Retinal pigment epithelial cell (primary cell): ENCODE results near the gene NR2F2.

Source experiments
- DNase-seq: peaks from one replicate; pipeline ENCODE4 v3.0.0-alpha.2; 2010; ENCODE audit warnings: low read depth
- H3K4me3 ChIP-seq: 2 replicates; pipeline ENCODE4 v1.5.1; 2011; ENCODE audit warnings: mild to moderate bottlenecking, low read length, control low read depth, moderate library complexity
- TF ChIP-seq, protein P1 (sequence below): conservative IDR thresholded peaks from 2 replicates; pipeline ENCODE4 v1.5.1; 2011; ENCODE audit warnings: low read depth, low read length, control low read depth, inconsistent platforms

The NR2F2 gene

DNA sequence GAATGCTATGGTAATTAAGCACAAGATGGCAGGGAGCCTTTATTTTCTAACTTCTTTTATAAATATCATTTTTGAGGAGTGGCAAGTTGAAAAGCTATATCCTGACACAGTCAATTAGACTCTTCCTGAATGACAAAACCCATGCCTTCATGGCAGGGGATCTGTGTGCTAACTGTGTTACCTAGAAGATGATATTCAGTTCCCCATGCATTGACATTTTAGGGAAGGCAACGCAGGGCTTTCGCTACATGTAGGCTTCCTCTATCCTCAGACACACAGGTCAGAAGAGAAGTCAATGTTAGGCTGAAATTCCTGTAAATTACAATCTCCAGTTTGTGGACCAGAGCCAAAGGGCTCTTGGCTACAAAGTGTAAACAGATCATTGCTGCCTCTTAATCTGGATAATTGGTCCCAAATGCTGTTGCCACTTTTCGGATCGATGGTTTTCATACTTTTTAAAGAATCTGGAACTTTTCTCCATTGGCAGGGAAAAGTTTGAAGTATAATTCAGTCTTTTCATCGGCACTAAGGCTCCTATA lies 22.6 kb upstream of the NR2F2 start:
- DNase-seq = no peak
- H3K4me3 ChIP-seq = no peak overlapping the region
- TF ChIP-seq, protein P1, sequence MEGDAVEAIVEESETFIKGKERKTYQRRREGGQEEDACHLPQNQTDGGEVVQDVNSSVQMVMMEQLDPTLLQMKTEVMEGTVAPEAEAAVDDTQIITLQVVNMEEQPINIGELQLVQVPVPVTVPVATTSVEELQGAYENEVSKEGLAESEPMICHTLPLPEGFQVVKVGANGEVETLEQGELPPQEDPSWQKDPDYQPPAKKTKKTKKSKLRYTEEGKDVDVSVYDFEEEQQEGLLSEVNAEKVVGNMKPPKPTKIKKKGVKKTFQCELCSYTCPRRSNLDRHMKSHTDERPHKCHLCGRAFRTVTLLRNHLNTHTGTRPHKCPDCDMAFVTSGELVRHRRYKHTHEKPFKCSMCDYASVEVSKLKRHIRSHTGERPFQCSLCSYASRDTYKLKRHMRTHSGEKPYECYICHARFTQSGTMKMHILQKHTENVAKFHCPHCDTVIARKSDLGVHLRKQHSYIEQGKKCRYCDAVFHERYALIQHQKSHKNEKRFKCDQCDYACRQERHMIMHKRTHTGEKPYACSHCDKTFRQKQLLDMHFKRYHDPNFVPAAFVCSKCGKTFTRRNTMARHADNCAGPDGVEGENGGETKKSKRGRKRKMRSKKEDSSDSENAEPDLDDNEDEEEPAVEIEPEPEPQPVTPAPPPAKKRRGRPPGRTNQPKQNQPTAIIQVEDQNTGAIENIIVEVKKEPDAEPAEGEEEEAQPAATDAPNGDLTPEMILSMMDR = no peak

DNA sequence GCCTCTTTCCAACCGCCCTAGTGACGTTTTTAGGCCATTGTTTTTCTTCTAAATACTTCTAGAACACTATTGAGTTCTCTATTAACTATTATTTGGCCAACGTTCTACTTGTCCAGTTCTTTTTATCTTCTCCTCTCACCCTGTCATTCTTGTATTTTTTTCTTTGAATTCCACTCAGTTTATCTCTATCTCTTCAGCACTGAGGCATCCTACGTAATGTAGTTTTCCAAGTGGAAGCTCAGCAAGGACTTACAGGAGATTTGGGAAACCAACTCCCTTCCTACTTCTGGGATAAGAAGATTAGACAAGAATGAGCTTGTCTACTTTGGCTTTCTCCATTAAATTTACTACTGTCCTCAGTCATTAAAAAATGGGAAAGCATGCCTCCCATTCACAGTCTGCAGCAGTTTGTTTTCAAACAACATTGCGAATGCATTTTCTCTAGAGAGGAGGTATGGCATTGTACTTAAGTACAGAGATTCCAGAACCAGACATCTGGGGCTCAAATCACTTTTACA lies 21.3 kb upstream of the NR2F2 start:
- no peak overlapping the region for H3K4me3 ChIP-seq
- no peak for DNase-seq
- TF ChIP-seq, protein P1 = no peak

DNA sequence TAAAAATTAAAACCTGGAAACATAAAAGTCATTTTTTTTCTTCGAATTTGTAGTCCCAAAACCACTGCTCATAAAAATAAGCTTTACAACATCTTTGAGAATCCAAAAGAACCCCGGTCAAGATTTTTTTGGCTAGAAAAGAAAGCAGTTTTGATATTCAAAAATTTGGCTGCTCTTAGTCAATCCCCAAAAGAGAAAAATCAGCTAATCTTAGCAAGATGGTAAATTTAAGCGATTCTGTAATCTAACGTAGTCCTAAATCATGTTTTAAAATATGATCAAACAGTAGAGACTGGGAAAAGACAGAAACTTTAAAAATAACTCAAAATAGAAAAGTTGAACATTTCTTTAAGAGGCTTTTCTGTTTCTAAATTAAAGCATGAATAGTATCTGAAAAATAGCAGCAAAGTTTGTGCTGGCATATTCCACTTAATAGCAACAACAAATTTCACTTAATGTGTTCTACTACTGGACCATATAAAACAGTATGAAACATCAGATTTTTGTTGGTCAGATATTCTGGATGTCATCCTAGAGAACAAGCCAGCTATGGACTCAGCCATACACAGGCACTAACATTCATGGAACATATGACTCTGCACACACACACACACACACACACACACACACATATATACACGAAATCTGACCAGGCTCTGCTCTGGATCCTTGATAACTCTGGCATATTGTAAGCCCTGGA lies 19.1 kb upstream of the NR2F2 start:
- no peak for DNase-seq
- H3K4me3 ChIP-seq = no peak overlapping the region
- TF ChIP-seq, protein P1 = no peak

DNA sequence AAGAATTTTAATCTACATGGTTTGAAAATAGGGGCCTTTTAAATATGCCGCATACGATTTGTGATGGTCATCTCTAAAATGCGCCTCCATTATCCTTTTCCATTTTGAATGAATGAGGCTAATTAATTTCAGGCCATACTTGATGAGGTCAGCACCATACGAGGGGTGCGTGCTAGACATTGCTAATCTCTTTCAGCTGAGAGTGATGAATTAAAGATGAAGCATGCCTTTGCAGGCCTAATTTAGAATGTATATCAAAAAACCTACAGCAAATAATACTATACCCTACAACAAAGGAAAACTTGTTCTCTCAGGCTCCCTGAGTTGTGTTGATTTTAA lies 18.6 kb upstream of the NR2F2 start:
- peak; percentile 66 for DNase-seq
- TF ChIP-seq, protein P1 = no peak
- H3K4me3 ChIP-seq = no peak overlapping the region

DNA sequence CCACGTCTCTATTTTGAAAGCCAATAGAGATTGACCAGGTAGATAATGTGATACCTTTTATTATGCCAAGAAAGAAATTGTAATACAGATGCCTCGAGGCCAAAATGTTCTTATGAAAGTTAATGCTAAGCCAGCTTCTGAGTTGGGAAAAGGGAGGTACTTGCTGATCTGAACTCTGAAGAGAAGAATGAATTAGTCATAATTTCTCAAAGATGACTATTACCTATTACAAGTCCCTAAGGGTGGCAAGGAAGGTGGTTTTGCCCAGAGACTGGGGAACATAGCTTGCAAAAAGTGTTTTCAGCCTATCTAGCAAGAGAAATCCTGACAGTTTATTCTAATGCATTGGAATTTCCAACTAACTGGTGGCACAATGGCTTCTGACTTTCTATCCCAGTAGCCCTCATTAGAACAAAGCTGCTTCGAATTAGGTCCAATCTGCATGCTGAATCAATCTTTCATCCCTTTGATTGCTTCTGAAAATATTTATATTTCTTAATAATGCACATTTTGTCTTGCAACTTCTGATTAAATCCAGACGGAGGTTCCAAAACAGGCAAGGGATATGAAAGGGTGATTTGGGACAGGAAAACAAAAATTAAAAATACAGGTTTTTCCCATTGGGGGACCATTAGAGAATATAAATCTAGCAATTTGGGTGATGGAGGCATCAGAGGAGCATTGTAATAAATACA lies 17.7 kb upstream of the NR2F2 start:
- no peak for DNase-seq
- no peak overlapping the region for H3K4me3 ChIP-seq
- TF ChIP-seq, protein P1 = no peak

DNA sequence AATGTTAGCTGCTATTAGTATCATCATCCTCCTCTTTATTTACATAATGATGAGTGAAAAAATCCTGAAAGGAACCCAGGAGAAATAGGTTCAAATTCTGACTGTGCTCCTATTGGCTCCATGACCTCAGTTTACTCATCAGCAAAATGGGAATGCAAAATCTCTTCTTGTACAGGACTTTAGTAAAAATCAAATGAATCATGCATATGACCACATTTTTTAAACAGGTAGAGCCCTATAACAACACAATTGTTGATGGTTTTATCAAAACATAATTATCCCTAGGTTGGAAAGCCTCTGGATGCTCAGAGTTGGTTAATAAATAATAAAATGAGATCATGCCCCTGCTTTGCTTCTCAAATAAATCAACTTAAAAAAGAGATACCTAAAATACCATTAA lies 16.0 kb upstream of the NR2F2 start:
- no peak for DNase-seq
- TF ChIP-seq, protein P1 = no peak
- no peak overlapping the region for H3K4me3 ChIP-seq
